ENCODE measurements around the gene FASTKD2.

Gene FASTKD2

GRCh38 chr2:206765242-206766056 lies at the start of gene FASTKD2, which contains the start of gene MDH1B:
Gene FASTKD2 (plus strand): TSS chr2:206765606. CDS start chr2:206766694, 1,088 bp downstream.
Gene MDH1B (minus strand): TSS chr2:206765328. CDS start chr2:206765271, 57 bp downstream.
- FAIRE-seq, result no peak

GRCh38 chr2:206716623-206717022 lies 48.8 kb upstream of the FASTKD2 start:
- no peak for FAIRE-seq

- no peak for FAIRE-seq
These were observed 47.1 kb upstream of the FASTKD2 start, which contains the start of gene DYTN for GRCh38 chr2:206718296-206718695. Gene DYTN (minus strand): TSS chr2:206718396. CDS start chr2:206718279, 117 bp downstream.

DNA sequence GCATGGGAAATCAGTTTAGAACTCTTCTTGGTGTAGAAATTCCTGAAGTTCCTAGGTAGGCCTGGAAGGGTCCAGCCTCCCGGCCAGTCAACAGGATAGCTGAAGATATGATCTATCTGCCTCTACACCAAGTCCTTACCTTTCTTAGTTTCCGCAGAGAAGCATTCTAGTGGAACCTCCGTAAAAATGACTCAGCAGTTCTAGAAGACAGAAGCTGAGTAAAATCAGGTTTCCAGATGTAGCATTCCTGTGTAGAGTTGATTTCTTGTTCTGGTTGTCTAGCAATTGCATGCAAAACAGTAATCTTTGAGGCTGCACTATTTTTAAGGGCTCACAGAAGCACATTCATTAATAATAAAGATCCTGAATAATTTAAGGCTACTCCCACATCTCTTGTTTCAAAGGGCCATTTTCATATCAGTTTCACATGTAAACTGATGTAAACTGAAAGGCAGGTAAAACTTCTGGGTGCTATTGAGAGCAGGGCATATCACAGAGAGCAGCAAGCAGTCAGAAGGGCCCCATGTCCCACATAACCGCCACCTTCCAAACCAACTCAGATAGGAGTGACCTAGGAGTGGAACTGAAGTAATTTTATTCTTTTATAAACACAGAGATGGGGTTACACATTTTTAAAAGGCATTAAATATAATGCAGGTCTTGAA lies 44.0 kb upstream of the FASTKD2 start:
- no peak for FAIRE-seq

DNA sequence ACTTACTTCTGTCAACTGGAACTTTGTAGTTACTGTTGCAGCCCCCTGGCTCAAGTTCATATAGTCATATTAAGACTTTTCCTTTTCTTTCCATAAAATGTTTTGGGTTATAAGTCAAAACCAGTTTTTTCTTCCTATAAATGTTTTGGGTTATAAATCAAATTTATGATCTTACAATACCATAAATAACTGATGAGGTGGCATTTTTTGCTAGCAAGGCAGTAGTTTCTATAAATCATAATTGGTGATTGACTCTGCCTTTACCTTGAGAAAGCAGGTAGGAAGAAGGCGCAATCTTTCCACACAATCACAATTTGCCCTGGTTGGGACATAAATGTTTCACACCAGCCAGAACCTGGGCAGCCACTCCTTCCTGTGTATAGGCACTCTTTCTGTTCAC lies 42.1 kb upstream of the FASTKD2 start:
- FAIRE-seq, result no peak

GRCh38 chr2:206727287-206727686 lies 38.1 kb upstream of the FASTKD2 start:
- no peak for FAIRE-seq

GRCh38 chr2:206728277-206729199 lies 36.9 kb upstream of the FASTKD2 start:
- no peak for FAIRE-seq

GRCh38 chr2:206733341-206733740 lies 32.1 kb upstream of the FASTKD2 start:
- no peak for FAIRE-seq

DNA sequence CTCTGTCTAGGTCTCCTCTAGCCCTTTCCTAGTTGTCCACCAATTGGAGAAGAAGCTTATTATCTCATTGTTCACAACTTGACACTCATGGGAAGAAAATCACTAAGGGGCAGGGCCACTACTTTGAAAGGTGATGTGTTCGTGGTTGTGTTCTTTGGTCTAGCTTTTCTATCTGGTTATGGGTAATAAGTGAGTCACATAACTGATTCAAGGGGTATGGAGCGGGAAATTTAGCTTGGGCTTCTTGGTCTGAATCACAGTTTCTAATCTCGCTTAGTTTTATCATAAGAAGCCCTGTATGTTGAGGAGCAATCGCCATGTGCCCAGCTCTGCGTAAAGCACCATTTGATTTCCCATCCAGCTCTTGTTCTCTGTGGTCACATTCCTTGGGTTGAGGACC lies 28.5 kb upstream of the FASTKD2 start:
- FAIRE-seq, result no peak

DNA sequence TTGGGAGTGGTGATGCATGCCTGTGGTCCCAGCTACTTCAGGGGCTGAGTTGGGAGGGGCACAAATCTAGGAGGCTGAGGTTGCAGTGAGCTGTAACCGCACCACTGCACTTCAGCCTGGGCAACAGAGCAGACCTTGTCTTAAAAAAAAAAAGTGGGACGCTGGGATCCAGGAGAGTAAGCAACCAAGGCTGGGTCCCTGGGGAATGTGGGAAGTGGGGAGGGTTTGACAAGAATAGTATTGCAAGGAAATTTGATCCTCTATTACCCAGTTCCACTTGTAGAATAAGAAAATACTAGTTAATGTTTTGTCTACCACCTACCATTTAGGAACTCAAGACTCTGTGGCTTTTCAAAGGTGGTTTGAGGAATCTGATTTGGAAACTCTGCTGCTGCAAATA lies 26.1 kb upstream of the FASTKD2 start:
- FAIRE-seq, result no peak

DNA sequence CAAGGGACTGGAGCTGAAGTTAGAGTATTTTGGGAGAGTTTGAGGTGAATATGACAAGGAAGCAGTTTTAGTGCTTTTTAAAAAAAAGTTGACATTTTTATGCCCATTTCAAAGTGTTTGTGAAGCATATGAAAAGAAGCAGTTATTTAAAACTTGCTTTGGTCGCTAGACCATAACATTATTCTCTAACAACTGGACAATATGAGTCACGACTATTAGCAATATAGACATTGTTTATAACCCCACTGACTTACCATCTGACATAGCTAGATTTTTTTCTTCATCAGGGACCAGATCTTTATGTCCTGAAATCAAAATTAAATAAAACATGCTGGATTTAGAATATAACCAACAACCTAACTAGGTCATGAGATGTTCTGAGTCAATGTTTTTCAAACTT lies 24.6 kb upstream of the FASTKD2 start:
- no peak for FAIRE-seq

- FAIRE-seq, result no peak
These were observed 8.6 kb upstream of the FASTKD2 start for GRCh38 chr2:206756816-206757215.

- FAIRE-seq, result no peak
These were observed 649 bp upstream of the FASTKD2 start for GRCh38 chr2:206764673-206765241.

DNA sequence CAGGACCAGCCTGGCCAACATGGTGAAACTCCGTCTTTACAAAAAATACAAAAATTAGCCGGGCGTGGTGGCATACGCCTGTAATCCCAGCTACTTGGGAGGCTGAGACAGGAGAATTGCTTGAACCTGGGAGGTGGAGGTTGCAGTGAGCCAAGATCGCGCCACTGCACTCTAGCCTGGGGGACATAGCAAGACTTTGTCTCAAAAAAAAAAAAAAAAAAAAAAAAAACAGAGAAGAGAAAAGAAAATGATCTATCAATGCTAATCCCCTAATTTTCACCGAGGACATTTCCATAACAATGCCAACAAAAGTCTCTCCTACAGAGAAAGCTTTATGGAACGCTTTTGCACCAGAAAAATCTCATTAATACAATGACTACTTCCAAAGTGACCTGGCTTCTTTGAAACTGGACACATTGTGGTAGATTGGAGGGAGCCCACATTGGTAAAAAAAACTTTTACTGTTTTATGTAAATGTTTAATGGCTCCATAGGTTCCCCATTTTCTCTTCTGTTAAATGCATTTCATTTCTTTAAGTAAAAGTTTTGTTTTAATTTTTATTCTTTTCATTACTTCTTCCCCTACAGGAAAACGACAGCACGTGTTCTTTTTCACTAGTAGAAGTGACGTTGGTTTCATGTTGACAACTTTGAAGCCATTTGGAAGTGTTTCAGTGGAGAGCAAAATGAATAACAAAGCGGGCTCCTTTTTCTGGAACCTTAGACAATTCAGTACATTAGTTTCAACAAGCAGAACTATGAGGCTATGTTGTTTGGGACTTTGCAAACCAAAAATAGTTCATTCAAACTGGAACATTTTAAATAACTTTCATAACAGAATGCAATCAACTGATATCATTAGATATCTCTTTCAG lies 888 bp downstream of the FASTKD2 start:
- FAIRE-seq, result no peak

DNA sequence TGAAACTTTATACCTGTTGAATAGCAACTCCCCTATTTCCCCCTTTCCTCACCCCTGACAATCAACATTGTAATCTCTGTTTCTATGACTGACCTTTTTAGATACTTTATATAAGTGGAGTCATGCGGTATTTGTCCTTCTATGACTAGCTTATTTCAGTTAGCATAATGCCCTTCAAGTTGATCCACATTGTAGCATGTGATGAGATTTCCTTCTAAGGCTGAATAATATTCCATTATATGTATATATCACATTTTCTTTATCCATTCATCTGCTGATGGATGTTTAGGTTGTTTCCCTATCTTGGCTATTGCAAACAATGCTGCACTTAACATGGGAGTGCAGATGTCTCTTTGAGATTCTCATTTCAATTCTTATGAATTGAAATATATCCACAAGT lies 9.5 kb downstream of the FASTKD2 start:
- FAIRE-seq, result no peak

- FAIRE-seq, result no peak
These were observed 11.0 kb downstream of the FASTKD2 start for GRCh38 chr2:206776432-206776831.

DNA sequence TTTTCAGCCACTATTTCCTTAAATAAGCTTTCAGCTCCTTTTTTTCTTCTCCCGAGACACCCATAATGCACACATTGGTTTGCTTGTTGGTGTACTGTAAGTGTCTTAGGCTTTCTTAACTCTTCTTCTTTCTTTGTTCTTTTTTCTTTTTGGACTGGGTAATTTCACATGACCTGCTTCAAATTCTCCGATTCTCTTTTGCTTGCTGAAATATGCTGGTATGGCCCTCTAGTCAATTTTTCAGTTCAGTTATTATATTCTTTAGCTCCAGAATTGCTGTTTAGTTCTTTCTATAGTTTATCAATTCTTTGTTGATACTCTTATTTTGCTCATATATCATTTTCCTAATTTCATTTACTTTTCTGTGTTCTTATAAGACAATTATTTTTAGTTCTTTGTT lies 15.3 kb downstream of the FASTKD2 start:
- FAIRE-seq, result no peak

- FAIRE-seq, result no peak
These were observed 18.3 kb downstream of the FASTKD2 start for GRCh38 chr2:206783718-206784117.

DNA sequence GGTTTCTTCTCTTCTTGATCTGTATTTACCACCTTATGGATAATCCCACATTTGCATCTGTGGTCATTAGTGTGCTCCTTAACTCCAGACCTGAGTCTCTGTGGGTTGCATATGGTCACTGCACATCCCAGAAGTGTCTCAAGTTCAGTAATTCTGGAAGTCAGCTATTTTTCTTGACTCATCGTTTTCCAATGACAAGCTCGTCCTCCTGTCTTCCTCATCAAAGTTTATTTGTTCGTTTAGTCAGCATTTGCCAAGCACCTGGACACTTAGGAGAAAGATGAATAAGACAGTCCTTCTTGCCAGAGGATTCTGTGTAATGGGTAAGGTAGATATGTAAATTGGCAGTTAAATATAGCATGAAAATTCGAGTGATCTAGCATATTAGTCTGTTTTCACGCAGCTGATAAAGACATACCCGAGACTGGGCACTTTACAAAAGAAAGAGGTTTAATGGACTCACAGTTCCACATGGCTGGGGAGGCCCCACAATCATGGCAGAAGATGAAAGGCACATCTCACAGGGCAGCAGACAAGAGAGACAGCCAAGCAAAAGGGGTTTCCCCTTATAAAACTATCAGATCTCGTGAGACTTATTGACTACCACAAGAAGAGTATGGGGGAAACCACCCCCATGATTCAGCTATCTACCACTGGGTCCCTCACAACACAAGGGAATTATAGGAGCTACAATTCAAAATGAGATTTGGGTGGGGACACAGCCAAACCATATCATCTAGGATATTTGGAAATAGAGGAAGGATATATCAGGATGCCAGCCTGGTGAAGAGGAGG lies 19.4 kb downstream of the FASTKD2 start:
- FAIRE-seq, result no peak

DNA sequence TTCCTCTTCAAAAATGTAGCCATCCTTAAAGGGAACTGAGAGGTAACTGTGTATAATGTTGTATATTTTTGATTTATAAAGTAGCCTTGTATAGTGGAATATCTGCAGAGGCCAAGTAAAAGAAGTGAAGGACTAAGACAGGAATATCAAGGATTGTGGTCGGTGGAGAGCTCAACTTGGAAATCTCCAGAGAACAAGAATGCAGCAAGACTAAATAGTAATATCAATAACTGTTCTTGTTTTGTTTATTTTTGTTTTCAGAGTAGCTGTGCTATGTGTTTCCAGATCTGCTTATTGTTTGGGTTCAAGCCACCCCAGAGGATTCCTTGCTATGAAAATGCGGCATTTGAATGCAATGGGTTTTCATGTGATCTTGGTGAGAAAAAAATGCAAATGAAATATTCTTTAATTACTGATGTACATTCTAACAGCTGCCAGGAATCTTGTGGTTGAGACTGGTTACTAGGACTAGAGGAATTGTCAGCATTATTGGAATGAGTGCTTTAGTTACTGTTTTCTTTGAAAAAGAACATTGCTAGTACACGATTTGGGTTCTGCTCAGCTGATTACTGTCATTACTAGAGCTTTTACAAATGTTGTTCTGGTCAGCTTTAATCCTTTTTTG lies 25.0 kb downstream of the FASTKD2 start:
- no peak for FAIRE-seq
